GM13976 (cell line): ENCODE measurements around the gene TTC34.

Experiments
- DNase-seq: peaks from one replicate; pipeline ENCODE4 v3.0.0; 2012; ENCODE audit warnings: low spot score
- CTCF ChIP-seq: IDR thresholded peaks from 2 replicates; pipeline ENCODE4 v1.5.1; 2012; ENCODE audit warnings: borderline replicate concordance, mild to moderate bottlenecking; ENCODE audit not compliant: insufficient read depth; ENCODE audit errors: extremely low read depth, missing control alignments, control extremely low read depth
- in situ Hi-C: fragments of 300-500 bp; cut with MboI; formaldehyde crosslinking; loops from one replicate; pipeline ENCODE4 v1.12.0; 2022; ENCODE audit warnings: low sequenced_read_pairs, mixed read lengths, inconsistent platforms; ENCODE audit not compliant: unreplicated experiment

TTC34 gene

GRCh38 chr1:2594641-2595131, 206.8 kb downstream of the TTC34 start:
- in situ Hi-C loops = no loop called here
- no peak for TF ChIP-seq CTCF
- no peak for DNase-seq

GRCh38 chr1:2594001-2594640, 207.4 kb downstream of the TTC34 start:
- in situ Hi-C loops = no loop called here
- no peak for DNase-seq
- no peak for TF ChIP-seq CTCF

- no peak for TF ChIP-seq CTCF
- in situ Hi-C loops = no loop called here
- no peak for DNase-seq
Observed at GRCh38 chr1:2593251-2593878, 208.1 kb downstream of the TTC34 start.

GRCh38 chr1:2592672-2593071, 208.8 kb downstream of the TTC34 start:
- TF ChIP-seq CTCF = no peak
- DNase-seq = no peak

GRCh38 chr1:2591581-2592261, 209.8 kb downstream of the TTC34 start:
- TF ChIP-seq CTCF = no peak
- no peak for DNase-seq
- in situ Hi-C loops = no loop called here

More at GRCh38 chr1:2592672-2593071, 208.8 kb downstream of the TTC34 start:
- in situ Hi-C loops = no loop called here

GRCh38 chr1:2591233-2591580, 210.3 kb downstream of the TTC34 start:
- DNase-seq = no peak
- no peak for TF ChIP-seq CTCF
- in situ Hi-C loops = no loop called here
